Retinal pigment epithelial cell (primary cell): Measurements from ENCODE around the gene SAXO1.
A peak's percentile ranks its signal among the peaks of the same experiment; 100 is the strongest.

Experiments used
- DNase-seq: peaks from one replicate; pipeline ENCODE4 v3.0.0-alpha.2; 2010; ENCODE audit warnings: low read depth
- H3K4me3 ChIP-seq: 2 replicates; pipeline ENCODE4 v1.5.1; 2011; ENCODE audit warnings: mild to moderate bottlenecking, low read length, control low read depth, moderate library complexity
- TF ChIP-seq, protein P1 (sequence below): conservative IDR thresholded peaks from 2 replicates; pipeline ENCODE4 v1.5.1; 2011; ENCODE audit warnings: low read depth, low read length, control low read depth, inconsistent platforms

Gene SAXO1

DNA sequence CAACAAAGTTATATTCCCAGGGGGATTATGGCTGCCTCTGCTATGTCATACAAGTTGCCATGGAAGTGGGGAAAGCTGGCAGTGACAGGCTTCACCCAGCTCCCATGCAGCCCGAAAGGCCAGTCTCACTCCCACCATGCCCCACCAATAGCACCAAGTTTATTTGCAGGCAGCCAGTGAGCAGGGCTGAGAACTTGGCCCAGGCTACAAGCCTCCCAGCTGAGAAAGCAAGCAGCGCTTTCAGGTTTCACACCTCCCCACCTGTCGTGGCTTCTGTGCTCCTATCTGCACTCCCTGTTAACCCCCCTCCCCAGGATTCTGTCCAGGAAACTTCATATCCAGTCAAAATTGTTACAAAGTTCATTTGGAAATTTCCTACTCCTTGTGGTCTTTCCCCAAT is 155.0 kb downstream of the SAXO1 start:
- TF ChIP-seq, protein P1, sequence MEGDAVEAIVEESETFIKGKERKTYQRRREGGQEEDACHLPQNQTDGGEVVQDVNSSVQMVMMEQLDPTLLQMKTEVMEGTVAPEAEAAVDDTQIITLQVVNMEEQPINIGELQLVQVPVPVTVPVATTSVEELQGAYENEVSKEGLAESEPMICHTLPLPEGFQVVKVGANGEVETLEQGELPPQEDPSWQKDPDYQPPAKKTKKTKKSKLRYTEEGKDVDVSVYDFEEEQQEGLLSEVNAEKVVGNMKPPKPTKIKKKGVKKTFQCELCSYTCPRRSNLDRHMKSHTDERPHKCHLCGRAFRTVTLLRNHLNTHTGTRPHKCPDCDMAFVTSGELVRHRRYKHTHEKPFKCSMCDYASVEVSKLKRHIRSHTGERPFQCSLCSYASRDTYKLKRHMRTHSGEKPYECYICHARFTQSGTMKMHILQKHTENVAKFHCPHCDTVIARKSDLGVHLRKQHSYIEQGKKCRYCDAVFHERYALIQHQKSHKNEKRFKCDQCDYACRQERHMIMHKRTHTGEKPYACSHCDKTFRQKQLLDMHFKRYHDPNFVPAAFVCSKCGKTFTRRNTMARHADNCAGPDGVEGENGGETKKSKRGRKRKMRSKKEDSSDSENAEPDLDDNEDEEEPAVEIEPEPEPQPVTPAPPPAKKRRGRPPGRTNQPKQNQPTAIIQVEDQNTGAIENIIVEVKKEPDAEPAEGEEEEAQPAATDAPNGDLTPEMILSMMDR: no peak
- no peak overlapping the region for H3K4me3 ChIP-seq
- DNase-seq: peak; percentile 10
